Effector CD4-positive, alpha-beta T cell (primary cell): ENCODE measurements around the gene PCSK6.
"Not testable (repeated sequence)": the region's sequence is repeated elsewhere in the genome, so short reads cannot be mapped to it uniquely, and the experiment has no call there.

ENCODE experiments used
- DNase-seq: peaks from one replicate; pipeline ENCODE4 v3.0.0-alpha.2; 2020

Gene PCSK6

DNA sequence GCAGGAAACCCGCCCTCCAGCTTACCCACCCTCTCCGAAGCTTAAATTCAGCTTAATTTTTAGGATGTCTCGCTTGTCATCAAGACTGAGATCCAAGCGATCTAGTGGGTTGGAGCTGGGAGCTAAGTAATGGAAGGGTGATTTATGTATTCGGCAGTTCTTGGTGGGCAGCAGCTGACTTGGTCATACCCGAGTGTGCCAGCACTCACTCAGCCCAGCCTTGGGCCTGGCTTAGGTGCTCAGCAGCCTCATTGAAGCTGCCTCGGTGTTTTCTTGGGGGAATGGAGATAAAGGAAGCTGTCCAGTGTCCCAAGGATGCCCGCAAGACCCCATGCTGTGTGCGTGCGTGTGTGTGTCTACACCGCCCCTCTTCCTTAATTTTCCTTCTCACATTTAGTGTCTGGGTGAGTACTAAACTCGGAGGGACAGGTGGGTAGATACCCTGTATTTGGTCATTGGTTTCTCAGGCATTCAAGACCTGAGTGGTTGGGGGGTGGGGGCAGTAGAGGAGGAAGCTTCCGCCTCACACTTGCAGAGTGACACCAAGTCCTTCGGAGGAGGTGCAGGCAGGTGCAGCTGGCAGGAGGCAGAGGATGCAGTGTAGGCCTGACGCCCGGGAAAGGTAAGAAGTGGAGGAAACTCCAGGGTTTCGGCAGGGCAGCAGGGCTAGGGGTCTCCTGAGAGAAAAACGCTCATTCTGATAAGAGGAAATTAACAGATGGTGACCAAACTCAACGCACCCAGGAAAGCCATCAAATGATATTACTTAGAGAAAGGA lies 92.8 kb downstream of the PCSK6 start:
- DNase-seq = no peak

- no peak for DNase-seq
Observed at GRCh38 chr15:101394654-101395053, 94.9 kb downstream of the PCSK6 start.

DNA sequence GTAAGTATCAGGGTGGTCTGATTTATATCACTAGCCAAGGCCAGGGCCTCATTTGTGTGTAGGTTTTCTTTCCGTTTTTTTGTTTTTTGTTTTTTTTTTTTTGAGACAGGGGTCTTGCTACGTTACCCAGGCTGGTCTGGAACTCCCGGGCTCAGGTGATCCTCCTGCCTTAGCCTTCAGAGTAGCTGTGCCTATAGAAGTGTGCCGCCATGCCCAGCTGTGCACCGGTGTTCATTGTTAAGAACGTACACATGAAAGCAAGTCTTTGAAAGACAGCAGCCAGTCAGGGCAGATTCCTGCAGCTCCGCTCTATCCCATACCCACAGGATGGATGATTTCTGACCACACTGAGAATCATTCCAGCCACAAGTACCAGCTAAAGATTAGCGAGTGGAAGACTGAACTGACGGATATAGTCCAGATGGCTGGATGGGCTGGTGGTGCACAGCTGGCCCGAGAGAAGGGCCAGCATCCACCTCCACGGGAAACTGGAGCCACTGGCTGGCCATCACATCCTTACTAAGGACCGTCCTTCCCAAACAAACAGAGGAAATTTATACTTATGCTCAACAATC lies 95.4 kb downstream of the PCSK6 start:
- DNase-seq = no peak

GRCh38 chr15:101393172-101393571 lies 96.3 kb downstream of the PCSK6 start:
- no peak for DNase-seq

DNA sequence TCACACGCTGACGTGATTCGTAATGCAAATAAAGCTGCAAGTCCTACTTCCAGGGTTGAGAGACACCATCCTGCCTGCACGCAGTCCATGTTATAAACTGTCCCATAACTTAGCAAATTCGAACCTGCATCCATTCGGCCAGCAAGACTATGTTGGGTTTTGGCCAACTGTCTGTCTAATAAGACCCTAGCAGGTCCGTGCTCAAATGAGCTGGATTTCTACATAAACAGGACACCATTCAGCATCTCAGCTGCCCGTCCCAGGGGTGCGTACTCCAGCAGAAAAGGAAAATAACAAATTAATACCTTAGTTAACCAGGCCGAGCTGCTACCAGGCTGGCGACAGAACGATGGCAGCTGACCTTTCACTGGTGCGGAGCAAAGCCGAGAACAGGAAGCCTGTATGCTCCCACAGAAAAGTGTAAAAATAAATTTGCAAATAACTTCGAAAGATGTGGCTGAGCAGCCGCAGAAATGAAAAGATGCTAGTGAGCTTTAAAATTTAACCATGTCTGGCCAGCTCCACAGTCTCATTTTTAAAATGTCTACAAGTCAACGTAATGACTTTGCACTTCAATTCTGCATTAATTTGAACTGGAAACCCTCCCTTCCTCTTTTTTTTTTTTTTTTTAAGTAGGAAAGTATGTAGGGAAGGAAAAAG lies 97.4 kb downstream of the PCSK6 start:
- no peak for DNase-seq

DNA sequence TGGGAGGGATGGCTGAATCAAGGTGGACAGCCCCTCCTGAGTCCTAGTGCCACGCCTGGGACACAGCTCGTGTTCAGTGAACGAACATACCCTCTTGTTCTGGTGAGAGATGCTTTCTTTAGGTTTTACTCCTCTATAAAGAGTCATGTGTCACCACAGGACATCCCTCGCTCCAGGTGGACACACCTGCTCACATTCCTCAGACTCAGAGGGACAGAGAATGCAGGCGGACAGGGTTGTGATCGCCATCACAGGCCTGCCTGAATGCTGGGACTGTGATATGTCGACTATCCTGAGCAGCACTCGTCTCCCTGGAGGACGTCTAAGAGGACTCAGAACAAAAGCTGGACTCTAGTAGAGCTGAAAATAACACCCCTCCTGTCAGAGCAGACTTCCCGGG lies 98.1 kb downstream of the PCSK6 start:
- DNase-seq = no peak

DNA sequence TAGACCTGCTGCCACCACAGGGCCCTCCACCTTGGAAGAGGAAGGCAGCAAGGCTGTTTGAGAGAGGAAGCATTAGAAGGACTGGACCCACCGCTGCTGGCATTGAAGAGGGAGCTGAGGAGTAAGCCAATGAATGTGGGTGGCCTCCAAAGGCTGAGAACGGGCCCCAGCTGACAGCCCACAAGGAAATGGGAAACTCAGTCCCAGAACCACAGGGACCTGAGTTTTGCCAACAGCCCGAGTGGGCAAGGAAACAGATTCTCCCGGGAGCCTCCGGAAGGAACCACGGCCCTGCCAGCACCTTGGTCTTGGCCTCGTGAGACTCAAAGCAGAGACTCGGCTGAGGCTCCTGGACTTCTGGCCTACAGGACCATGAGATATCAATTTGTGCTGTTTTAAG lies 99.0 kb downstream of the PCSK6 start:
- no peak for DNase-seq

DNA sequence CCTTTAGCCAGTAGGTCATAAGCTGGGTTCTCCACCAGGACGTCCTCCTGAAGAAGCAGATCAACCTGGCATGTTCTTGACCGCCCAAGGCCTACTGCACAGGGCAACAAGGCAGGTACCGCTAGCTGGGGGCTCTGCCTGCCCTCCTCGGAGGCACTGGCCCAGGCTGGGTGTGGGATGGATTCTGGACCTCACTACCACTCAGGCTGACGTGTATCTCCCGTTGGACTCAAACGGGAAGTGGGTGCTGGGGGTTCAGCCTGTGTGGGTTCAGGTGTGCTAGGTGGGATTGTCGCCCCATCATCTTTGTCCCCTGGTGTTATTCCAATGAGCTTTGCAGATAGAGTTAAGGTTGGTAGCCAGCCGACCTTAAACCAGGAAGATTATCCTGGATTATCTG lies 99.4 kb downstream of the PCSK6 start:
- no peak for DNase-seq

- DNase-seq = no peak
Observed at GRCh38 chr15:101389362-101389761, 100.1 kb downstream of the PCSK6 start.

DNA sequence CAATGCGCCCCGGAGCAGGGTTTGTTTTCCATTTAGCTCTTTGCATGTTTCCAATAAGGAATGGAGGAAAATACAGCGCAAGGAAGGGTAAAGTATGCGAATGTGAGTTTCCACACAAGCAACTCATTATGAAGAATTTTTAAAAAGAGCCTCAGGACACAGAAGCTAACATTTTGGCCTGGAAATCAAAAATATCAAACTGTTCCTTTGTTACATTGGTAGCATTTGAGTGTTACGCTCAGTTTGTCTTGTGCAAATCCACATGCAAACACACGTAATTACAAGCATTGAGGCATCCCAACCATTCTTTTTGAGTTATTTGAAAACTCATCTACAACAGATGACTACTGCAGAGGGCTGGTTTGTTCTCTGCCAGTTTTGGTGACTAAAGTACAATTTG lies 101.5 kb downstream of the PCSK6 start:
- no peak for DNase-seq

GRCh38 chr15:101387574-101387973 lies 101.9 kb downstream of the PCSK6 start:
- no peak for DNase-seq

DNA sequence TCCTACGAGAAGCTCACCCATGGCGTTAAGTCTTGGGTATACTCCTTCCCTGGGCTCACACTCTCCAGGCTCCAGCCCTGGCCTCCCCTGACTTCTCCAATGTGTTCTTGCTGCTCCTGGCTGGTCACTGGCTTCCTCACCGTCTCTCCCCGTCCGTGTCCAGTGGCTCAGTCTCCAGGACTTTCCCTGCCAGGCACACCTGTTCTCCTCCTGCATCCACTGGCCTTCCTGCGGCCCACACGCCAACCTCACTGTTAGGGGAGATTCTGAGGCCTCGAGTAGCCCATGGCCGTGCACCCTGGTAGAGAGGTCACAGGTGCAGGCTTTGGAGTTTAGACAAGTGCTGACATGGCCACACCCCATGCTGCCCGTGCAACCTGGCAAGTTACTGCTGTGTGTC lies 102.5 kb downstream of the PCSK6 start:
- DNase-seq = no peak

GRCh38 chr15:101386006-101386405 lies 103.5 kb downstream of the PCSK6 start:
- DNase-seq = no peak

GRCh38 chr15:101384276-101384675 lies 105.2 kb downstream of the PCSK6 start:
- DNase-seq = no peak

GRCh38 chr15:101382544-101382943 lies 107.0 kb downstream of the PCSK6 start:
- DNase-seq = no peak

- no peak for DNase-seq
Observed at GRCh38 chr15:101381671-101382212, 107.8 kb downstream of the PCSK6 start.

DNA sequence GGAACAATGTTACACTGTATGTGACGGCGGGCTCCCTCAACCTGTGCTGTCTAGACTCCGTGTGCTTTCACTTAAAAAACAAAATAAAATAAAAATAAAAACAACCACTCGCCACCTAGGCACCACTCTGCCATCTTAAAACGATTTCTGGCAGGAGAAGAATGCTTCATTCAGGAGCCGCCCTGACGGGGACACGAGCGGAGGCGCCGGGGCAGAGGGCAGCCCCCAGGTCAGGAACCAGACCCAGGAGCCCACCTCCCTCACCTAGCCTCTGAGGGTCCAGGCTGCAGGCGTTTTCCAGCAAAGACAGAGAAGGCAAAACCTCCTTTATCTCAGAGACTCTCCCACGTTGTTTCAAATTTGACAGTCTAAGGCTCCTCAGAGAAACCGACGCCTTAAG lies 109.4 kb downstream of the PCSK6 start:
- no peak for DNase-seq

DNA sequence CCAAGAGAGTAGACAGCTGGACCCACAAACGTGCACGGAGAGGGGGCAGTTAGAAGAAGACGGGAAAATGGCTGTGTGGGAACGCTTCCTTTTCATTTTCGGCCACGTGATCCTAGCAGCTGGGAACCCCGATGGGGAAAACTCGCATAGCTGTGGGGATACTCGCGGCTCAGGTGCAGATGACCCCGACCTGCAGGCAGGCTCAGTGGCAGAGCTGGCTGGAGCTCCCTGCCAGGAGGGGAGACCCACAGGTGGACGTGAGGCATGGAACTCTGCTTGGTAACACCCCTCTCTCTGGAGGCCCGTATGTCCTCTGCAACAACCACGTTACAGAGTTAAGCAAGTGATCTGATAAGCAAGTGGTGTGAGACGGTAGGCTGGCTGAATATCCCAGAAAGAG lies 109.9 kb downstream of the PCSK6 start:
- no peak for DNase-seq

DNA sequence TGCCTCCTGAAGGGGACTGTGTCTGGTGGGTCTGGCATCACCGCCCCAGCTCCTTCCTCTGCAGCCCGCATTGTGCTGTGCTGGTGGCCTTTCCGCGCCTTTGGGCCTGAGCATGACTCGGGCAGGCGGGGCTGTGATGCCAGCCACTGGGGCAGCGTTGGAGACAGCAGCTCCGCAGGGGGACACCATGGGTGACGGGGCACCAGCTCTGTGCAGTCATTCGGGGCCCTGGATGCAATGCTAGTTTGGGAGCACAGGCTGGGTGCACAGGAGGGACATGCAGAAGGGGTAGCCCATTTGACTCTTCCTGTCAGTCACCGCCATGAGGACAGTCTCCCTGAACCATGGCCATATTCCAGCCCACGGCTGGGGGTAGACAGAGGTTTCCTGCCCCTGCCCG lies 110.6 kb downstream of the PCSK6 start:
- DNase-seq = no peak

DNA sequence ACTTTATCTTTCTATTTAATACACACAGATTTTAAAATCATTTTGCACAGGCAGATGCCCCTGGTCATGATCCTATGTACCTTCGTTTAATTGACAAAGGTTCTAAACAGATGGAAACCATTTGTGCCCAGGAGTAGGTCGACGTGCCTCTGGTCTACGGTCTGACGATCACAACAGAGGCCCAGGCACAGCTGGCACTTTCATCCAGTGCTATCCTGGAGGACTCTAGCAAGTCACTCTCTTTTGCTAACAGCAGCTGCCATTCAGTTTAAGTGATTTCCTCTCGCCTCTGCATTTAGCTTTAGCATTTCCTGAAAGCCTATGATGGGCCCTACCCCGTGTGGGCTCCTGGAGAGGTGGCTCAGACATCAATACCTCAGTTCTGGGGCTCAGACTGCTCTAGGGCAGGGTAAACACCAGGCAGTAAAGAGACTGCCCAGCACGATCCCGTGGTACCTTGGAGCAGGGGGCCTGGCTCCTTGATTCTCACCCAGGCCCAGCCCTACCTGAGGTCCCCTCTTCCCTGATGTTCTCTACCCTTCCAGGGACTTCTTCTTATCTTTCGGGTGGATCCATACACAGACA lies 111.2 kb downstream of the PCSK6 start:
- no peak for DNase-seq

DNA sequence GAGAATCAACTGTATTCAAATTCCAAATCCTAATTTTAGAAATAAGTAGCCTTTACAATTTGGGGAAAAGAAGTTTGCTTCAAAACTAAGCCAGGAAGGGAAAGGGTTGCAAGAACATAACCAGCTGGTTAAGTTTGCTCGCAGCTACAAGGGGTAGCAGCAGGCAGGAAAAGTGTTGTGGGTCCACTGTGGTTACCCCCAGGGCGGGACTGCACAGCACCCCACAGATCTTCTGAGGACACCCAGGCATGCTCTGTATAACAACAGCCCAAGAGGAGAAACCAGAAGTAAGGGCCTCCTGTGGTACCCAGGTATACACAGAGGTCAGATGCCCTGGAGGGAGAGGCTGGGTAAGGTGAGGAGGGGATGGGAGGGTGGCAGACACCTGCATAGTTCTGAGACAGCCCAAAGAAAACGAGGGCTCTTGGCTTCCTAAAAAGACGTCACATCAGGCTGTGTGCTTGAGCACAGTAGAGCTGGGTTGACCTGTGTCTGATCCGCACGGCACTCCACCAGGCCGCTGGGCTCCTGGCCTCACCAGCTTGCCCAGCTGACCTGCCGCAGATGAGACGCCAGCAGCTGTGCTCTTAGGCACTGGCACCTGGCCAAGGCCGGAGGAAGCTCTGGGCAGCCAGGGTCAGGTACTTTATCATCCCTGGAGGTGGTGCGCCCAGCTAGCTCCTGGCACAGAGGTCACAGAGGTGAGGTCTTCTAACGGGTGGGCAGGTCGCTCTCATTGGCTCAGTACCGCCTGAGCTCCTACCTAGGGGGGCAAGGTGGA lies 112.7 kb downstream of the PCSK6 start:
- DNase-seq = no peak

- DNase-seq = not testable (repeated sequence)
Observed at GRCh38 chr15:101375006-101375405, 114.5 kb downstream of the PCSK6 start.

- no peak for DNase-seq
Observed at GRCh38 chr15:101374326-101374725, 115.2 kb downstream of the PCSK6 start.
